ENCODE results near the gene OVOL2.

DNA sequence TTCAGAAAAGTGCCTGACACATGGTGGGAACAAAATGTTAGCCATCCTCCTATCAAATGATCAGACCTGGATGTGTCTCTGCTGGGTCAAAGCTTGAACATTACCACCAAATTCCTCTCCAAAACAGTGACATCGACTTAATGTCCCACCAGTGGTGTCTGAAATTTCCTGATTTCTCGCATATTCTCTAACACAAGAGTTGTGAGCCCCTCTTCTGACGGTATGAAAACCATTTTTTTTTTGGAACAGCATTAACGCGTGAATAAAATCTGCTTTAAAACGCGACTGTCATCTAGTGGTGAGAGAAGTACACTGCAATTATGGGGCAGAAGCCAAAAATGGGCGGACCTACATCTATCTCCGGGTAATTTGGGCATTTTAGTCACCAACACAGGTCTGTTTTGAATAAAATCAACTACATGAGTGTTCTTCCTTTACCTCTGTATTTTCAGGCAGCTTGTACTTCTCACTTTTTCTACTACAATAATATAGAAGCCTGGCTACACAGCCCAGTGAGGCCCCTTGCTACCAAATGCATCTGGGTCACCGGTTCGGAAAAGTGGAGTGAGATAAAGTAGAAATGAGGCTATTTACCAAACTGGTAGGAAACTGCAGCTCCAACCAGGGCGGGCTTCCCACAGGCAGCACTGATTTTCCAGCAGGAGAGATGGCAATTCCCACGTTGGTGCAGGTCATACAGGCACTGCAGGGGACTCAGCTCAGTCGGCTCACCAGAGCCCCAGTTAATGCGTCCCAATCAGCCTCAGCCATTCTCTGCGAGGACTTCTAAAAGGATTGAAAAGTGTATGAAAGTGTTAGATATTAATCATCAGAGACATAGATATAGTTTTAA lies 61.5 kb downstream of the OVOL2 start:
- TF ChIP-seq, protein P1, sequence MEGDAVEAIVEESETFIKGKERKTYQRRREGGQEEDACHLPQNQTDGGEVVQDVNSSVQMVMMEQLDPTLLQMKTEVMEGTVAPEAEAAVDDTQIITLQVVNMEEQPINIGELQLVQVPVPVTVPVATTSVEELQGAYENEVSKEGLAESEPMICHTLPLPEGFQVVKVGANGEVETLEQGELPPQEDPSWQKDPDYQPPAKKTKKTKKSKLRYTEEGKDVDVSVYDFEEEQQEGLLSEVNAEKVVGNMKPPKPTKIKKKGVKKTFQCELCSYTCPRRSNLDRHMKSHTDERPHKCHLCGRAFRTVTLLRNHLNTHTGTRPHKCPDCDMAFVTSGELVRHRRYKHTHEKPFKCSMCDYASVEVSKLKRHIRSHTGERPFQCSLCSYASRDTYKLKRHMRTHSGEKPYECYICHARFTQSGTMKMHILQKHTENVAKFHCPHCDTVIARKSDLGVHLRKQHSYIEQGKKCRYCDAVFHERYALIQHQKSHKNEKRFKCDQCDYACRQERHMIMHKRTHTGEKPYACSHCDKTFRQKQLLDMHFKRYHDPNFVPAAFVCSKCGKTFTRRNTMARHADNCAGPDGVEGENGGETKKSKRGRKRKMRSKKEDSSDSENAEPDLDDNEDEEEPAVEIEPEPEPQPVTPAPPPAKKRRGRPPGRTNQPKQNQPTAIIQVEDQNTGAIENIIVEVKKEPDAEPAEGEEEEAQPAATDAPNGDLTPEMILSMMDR (IDR thresholded peaks at IDR 0.05; ENCODE audit: poor library complexity, severe bottlenecking) = peak; percentile 81
- TF ChIP-seq SMC3 (conservative IDR thresholded peaks at IDR 0.05; ENCODE audit: poor library complexity) (peak; percentile 75), EP300 (conservative IDR thresholded peaks at IDR 0.05; ENCODE audit: poor library complexity, severe bottlenecking) (no peak), TAF1 (IDR thresholded peaks at IDR 0.05; ENCODE audit: low read depth) (no peak), POLR2AphosphoS5 (IDR thresholded peaks at IDR 0.05) (no peak), EZH2 (IDR thresholded peaks at IDR 0.05; ENCODE audit: borderline replicate concordance, insufficient read depth, low read length, poor library complexity, severe bottlenecking) (no peak), RAD21 (conservative IDR thresholded peaks at IDR 0.05) (peak; percentile 76)
- TF ChIP-seq, protein P2, sequence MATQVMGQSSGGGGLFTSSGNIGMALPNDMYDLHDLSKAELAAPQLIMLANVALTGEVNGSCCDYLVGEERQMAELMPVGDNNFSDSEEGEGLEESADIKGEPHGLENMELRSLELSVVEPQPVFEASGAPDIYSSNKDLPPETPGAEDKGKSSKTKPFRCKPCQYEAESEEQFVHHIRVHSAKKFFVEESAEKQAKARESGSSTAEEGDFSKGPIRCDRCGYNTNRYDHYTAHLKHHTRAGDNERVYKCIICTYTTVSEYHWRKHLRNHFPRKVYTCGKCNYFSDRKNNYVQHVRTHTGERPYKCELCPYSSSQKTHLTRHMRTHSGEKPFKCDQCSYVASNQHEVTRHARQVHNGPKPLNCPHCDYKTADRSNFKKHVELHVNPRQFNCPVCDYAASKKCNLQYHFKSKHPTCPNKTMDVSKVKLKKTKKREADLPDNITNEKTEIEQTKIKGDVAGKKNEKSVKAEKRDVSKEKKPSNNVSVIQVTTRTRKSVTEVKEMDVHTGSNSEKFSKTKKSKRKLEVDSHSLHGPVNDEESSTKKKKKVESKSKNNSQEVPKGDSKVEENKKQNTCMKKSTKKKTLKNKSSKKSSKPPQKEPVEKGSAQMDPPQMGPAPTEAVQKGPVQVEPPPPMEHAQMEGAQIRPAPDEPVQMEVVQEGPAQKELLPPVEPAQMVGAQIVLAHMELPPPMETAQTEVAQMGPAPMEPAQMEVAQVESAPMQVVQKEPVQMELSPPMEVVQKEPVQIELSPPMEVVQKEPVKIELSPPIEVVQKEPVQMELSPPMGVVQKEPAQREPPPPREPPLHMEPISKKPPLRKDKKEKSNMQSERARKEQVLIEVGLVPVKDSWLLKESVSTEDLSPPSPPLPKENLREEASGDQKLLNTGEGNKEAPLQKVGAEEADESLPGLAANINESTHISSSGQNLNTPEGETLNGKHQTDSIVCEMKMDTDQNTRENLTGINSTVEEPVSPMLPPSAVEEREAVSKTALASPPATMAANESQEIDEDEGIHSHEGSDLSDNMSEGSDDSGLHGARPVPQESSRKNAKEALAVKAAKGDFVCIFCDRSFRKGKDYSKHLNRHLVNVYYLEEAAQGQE (IDR thresholded peaks at IDR 0.05; ENCODE audit: borderline replicate concordance) = no peak
